ENCODE results near the gene ATRIP. TPM values are rescaled to one million over a fixed set of nuclear protein-coding genes. Genes with fewer than 3 reads are reported as not detected.

Gene ATRIP
- total RNA-seq, 2 donors from 2014 or later = 2.0 to 3.1 TPM

- Histone ChIP-seq H3K27ac (no peak overlapping the region), H3K9me3 (no peaks in the 10 kb centered on the region), H3K36me3 (peaks cover 80% of the 10 kb centered on the region), H3K4me3 (no peak overlapping the region), H3K4me1 (peaks cover 0 to 6% of the 10 kb centered on the region in 2 donors), H3K27me3 (no peaks in the 10 kb centered on the region)
- no peak for DNase-seq (ENCODE audit: low spot score)
- TF ChIP-seq, protein P1, sequence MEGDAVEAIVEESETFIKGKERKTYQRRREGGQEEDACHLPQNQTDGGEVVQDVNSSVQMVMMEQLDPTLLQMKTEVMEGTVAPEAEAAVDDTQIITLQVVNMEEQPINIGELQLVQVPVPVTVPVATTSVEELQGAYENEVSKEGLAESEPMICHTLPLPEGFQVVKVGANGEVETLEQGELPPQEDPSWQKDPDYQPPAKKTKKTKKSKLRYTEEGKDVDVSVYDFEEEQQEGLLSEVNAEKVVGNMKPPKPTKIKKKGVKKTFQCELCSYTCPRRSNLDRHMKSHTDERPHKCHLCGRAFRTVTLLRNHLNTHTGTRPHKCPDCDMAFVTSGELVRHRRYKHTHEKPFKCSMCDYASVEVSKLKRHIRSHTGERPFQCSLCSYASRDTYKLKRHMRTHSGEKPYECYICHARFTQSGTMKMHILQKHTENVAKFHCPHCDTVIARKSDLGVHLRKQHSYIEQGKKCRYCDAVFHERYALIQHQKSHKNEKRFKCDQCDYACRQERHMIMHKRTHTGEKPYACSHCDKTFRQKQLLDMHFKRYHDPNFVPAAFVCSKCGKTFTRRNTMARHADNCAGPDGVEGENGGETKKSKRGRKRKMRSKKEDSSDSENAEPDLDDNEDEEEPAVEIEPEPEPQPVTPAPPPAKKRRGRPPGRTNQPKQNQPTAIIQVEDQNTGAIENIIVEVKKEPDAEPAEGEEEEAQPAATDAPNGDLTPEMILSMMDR (IDR thresholded peaks at IDR 0.05) = no peak
Measured at GRCh38 chr3:48416091-48416505, 30.4 kb upstream of the ATRIP start.

GRCh38 chr3:48416546-48416945 lies 30.0 kb upstream of the ATRIP start:
- Histone ChIP-seq H3K4me1 (peaks cover 0 to 10% of the 10 kb centered on the region in 2 donors), H3K27ac (no peak overlapping the region), H3K27me3 (no peaks in the 10 kb centered on the region), H3K9me3 (no peaks in the 10 kb centered on the region), H3K4me3 (no peak overlapping the region), H3K36me3 (peaks cover 76% of the 10 kb centered on the region)
- DNase-seq (ENCODE audit: low spot score) = no peak
- TF ChIP-seq, protein P1 (IDR thresholded peaks at IDR 0.05) = no peak

GRCh38 chr3:48417529-48418108 lies 28.9 kb upstream of the ATRIP start:
- no peaks in the 10 kb centered on the region for H3K9me3 ChIP-seq
- peaks cover 0 to 21% of the 10 kb centered on the region in 2 donors for H3K4me1 ChIP-seq
- H3K4me3 ChIP-seq = no peak overlapping the region
- H3K36me3 ChIP-seq = peaks cover 65% of the 10 kb centered on the region
- TF ChIP-seq, protein P1 (IDR thresholded peaks at IDR 0.05) = no peak
- no peak for DNase-seq (ENCODE audit: low spot score)
- no peaks in the 10 kb centered on the region for H3K27me3 ChIP-seq
- H3K27ac ChIP-seq = no peak overlapping the region

GRCh38 chr3:48418140-48418539 lies 28.4 kb upstream of the ATRIP start:
- H3K36me3 ChIP-seq = peaks cover 60% of the 10 kb centered on the region
- H3K4me3 ChIP-seq = no peak overlapping the region
- DNase-seq (ENCODE audit: low spot score) = no peak
- H3K9me3 ChIP-seq = no peaks in the 10 kb centered on the region
- no peaks in the 10 kb centered on the region for H3K27me3 ChIP-seq
- TF ChIP-seq, protein P1 (IDR thresholded peaks at IDR 0.05) = no peak
- H3K4me1 ChIP-seq = peaks cover 0 to 26% of the 10 kb centered on the region in 2 donors
- no peak overlapping the region for H3K27ac ChIP-seq

- Histone ChIP-seq H3K4me1 (peaks cover 0 to 31% of the 10 kb centered on the region in 2 donors), H3K9me3 (no peaks in the 10 kb centered on the region), H3K27me3 (no peaks in the 10 kb centered on the region), H3K36me3 (peaks cover 56% of the 10 kb centered on the region), H3K4me3 (no peak overlapping the region), H3K27ac (no peak overlapping the region)
- DNase-seq (ENCODE audit: low spot score) = no peak
- TF ChIP-seq, protein P1 (IDR thresholded peaks at IDR 0.05) = no peak
Measured at GRCh38 chr3:48418651-48419050, 27.9 kb upstream of the ATRIP start.

DNA sequence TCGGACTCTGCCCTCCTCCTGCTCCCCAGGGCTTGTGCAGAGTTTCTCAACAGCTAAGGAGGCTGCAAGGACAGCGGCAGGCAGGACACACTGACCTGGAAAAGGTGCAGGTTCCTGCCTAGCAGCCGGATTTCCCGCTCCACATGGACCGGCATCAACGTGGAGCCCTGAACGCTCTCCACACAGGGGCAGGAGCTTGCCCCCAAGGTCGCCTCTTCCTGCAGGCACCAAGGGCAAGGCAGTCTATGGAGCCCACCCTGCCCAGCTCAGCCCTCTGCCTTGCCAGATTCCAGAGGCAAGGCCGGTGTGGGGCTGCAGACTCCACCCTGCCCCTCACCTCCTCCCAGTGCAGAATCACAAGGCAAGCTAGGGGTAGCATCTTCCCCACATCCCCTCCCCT lies 27.4 kb upstream of the ATRIP start:
- no peak overlapping the region for H3K4me3 ChIP-seq
- TF ChIP-seq, protein P1 (IDR thresholded peaks at IDR 0.05) = no peak
- no peak for DNase-seq (ENCODE audit: low spot score)
- peaks cover 51% of the 10 kb centered on the region for H3K36me3 ChIP-seq
- H3K4me1 ChIP-seq = peaks cover 0 to 36% of the 10 kb centered on the region in 2 donors
- H3K27me3 ChIP-seq = no peaks in the 10 kb centered on the region
- H3K27ac ChIP-seq = no peak overlapping the region
- H3K9me3 ChIP-seq = no peaks in the 10 kb centered on the region
